GM23338 (cell line): Measurements from ENCODE around the gene LAMB3.

Source experiments
- CREB1 ChIP-seq: fragments of 250-450 bp; sonication (Bioruptor Pico); IDR thresholded peaks from 2 replicates; pipeline ENCODE4 v1.5.0; 2020; ENCODE audit warnings: low read depth, mild to moderate bottlenecking, moderate library complexity
- EZH2 ChIP-seq: fragments of 200-600 bp; sonication (generic); IDR thresholded peaks from one replicate; pipeline ENCODE4 v1.8.0; 2017; ENCODE audit warnings: antibody characterized with exemption, mild to moderate bottlenecking, low read depth; ENCODE audit not compliant: unreplicated experiment
- EZH2phosphoT487 ChIP-seq: fragments of 200-600 bp; sonication (generic); IDR thresholded peaks from one replicate; pipeline ENCODE4 v1.8.1; 2018; ENCODE audit warnings: antibody characterized with exemption; ENCODE audit not compliant: unreplicated experiment
- JUNB ChIP-seq: IDR thresholded peaks from one replicate; pipeline ENCODE4 v1.6.1; 2016; ENCODE audit warnings: antibody characterized with exemption; ENCODE audit not compliant: unreplicated experiment
- POLR2AphosphoS5 ChIP-seq: IDR thresholded peaks from 2 replicates; pipeline ENCODE4 v1.6.1; 2016; ENCODE audit warnings: antibody characterized with exemption, low read depth
- STAT1 ChIP-seq: IDR thresholded peaks from one replicate; pipeline ENCODE4 v1.6.1; 2016; ENCODE audit warnings: antibody characterized with exemption; ENCODE audit not compliant: unreplicated experiment
- ZNF114 ChIP-seq: fragments of 250-450 bp; sonication (Bioruptor Pico); IDR thresholded peaks from 2 replicates; pipeline ENCODE4 v1.5.0; 2020; ENCODE audit warnings: mild to moderate bottlenecking, moderate library complexity
- ZNF331 ChIP-seq: fragments of 250-450 bp; sonication (Bioruptor Pico); IDR thresholded peaks from 2 replicates; pipeline ENCODE4 v1.5.0; 2020; ENCODE audit warnings: low read depth, mild to moderate bottlenecking, moderate library complexity
- TF ChIP-seq, protein P1 (sequence below), 2 experiments: fragments of 200-600 bp in 1 of 2; sonication (generic) in 1 of 2; conservative IDR thresholded peaks; 2 replicates each; pipeline versions ENCODE4 v1.5.1 to v1.6.1; 2016 to 2017; ENCODE audit warnings: antibody characterized with exemption in 2 of 2, low read depth in 2 of 2, mild to moderate bottlenecking in 2 of 2, moderate library complexity in 1 of 2
- TF ChIP-seq, protein P2 (sequence below): IDR thresholded peaks from one replicate; pipeline ENCODE4 v1.6.1; 2018; ENCODE audit warnings: antibody characterized with exemption; ENCODE audit not compliant: unreplicated experiment
- TF ChIP-seq, protein P3 (sequence below): fragments of 250-450 bp; sonication (Bioruptor Pico); IDR thresholded peaks from 2 replicates; pipeline ENCODE4 v1.5.0; 2020; ENCODE audit warnings: mild to moderate bottlenecking, moderate library complexity
- TF ChIP-seq, protein P4 (sequence below): IDR thresholded peaks from 2 replicates; pipeline ENCODE4 v1.6.1; 2016; ENCODE audit warnings: antibody characterized with exemption

DNA sequence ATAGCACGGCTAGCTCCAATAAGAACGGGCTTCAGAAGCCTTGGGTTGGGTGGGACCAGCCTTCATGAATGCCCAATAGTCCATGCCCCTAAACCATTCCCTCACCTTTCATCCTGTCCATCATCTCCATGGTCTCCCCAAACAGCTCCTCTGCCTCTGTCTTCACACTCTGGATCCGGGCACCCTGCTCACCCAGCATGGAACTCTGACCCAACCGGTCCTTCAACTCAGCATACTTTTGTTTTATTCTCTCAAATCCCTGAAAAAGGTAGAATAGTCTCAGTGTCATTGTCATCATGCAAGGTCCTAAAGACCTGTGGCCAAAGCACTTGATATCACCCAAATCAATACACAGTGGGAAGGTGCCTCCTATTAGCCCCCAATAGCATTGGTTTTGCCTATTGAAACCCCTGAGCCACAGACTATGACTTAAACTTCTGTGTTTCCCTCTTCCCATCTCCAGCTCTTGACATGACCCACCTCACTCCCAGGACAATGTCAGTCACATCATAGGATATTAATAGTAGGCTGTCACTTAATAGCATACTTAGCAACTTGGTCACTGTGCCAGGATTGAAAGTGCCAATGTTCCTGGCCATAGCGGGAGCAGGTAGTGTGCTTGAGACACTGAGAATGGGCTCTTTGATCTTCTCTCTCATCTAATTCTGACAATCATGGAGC lies 35.7 kb downstream of the LAMB3 start:
- no peak for TF ChIP-seq POLR2AphosphoS5
- no peak for TF ChIP-seq EZH2
- TF ChIP-seq, protein P1, sequence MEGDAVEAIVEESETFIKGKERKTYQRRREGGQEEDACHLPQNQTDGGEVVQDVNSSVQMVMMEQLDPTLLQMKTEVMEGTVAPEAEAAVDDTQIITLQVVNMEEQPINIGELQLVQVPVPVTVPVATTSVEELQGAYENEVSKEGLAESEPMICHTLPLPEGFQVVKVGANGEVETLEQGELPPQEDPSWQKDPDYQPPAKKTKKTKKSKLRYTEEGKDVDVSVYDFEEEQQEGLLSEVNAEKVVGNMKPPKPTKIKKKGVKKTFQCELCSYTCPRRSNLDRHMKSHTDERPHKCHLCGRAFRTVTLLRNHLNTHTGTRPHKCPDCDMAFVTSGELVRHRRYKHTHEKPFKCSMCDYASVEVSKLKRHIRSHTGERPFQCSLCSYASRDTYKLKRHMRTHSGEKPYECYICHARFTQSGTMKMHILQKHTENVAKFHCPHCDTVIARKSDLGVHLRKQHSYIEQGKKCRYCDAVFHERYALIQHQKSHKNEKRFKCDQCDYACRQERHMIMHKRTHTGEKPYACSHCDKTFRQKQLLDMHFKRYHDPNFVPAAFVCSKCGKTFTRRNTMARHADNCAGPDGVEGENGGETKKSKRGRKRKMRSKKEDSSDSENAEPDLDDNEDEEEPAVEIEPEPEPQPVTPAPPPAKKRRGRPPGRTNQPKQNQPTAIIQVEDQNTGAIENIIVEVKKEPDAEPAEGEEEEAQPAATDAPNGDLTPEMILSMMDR (conservative IDR thresholded peaks at IDR 0.05; ENCODE audit: low read depth in 2 of 2): no peak
- no peak for TF ChIP-seq CREB1 (CRISPR knock-in tag)
- TF ChIP-seq, protein P2, sequence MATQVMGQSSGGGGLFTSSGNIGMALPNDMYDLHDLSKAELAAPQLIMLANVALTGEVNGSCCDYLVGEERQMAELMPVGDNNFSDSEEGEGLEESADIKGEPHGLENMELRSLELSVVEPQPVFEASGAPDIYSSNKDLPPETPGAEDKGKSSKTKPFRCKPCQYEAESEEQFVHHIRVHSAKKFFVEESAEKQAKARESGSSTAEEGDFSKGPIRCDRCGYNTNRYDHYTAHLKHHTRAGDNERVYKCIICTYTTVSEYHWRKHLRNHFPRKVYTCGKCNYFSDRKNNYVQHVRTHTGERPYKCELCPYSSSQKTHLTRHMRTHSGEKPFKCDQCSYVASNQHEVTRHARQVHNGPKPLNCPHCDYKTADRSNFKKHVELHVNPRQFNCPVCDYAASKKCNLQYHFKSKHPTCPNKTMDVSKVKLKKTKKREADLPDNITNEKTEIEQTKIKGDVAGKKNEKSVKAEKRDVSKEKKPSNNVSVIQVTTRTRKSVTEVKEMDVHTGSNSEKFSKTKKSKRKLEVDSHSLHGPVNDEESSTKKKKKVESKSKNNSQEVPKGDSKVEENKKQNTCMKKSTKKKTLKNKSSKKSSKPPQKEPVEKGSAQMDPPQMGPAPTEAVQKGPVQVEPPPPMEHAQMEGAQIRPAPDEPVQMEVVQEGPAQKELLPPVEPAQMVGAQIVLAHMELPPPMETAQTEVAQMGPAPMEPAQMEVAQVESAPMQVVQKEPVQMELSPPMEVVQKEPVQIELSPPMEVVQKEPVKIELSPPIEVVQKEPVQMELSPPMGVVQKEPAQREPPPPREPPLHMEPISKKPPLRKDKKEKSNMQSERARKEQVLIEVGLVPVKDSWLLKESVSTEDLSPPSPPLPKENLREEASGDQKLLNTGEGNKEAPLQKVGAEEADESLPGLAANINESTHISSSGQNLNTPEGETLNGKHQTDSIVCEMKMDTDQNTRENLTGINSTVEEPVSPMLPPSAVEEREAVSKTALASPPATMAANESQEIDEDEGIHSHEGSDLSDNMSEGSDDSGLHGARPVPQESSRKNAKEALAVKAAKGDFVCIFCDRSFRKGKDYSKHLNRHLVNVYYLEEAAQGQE: no peak
- no peak for TF ChIP-seq JUNB
- TF ChIP-seq STAT1: no peak
- no peak for TF ChIP-seq EZH2phosphoT487
- TF ChIP-seq, protein P3, sequence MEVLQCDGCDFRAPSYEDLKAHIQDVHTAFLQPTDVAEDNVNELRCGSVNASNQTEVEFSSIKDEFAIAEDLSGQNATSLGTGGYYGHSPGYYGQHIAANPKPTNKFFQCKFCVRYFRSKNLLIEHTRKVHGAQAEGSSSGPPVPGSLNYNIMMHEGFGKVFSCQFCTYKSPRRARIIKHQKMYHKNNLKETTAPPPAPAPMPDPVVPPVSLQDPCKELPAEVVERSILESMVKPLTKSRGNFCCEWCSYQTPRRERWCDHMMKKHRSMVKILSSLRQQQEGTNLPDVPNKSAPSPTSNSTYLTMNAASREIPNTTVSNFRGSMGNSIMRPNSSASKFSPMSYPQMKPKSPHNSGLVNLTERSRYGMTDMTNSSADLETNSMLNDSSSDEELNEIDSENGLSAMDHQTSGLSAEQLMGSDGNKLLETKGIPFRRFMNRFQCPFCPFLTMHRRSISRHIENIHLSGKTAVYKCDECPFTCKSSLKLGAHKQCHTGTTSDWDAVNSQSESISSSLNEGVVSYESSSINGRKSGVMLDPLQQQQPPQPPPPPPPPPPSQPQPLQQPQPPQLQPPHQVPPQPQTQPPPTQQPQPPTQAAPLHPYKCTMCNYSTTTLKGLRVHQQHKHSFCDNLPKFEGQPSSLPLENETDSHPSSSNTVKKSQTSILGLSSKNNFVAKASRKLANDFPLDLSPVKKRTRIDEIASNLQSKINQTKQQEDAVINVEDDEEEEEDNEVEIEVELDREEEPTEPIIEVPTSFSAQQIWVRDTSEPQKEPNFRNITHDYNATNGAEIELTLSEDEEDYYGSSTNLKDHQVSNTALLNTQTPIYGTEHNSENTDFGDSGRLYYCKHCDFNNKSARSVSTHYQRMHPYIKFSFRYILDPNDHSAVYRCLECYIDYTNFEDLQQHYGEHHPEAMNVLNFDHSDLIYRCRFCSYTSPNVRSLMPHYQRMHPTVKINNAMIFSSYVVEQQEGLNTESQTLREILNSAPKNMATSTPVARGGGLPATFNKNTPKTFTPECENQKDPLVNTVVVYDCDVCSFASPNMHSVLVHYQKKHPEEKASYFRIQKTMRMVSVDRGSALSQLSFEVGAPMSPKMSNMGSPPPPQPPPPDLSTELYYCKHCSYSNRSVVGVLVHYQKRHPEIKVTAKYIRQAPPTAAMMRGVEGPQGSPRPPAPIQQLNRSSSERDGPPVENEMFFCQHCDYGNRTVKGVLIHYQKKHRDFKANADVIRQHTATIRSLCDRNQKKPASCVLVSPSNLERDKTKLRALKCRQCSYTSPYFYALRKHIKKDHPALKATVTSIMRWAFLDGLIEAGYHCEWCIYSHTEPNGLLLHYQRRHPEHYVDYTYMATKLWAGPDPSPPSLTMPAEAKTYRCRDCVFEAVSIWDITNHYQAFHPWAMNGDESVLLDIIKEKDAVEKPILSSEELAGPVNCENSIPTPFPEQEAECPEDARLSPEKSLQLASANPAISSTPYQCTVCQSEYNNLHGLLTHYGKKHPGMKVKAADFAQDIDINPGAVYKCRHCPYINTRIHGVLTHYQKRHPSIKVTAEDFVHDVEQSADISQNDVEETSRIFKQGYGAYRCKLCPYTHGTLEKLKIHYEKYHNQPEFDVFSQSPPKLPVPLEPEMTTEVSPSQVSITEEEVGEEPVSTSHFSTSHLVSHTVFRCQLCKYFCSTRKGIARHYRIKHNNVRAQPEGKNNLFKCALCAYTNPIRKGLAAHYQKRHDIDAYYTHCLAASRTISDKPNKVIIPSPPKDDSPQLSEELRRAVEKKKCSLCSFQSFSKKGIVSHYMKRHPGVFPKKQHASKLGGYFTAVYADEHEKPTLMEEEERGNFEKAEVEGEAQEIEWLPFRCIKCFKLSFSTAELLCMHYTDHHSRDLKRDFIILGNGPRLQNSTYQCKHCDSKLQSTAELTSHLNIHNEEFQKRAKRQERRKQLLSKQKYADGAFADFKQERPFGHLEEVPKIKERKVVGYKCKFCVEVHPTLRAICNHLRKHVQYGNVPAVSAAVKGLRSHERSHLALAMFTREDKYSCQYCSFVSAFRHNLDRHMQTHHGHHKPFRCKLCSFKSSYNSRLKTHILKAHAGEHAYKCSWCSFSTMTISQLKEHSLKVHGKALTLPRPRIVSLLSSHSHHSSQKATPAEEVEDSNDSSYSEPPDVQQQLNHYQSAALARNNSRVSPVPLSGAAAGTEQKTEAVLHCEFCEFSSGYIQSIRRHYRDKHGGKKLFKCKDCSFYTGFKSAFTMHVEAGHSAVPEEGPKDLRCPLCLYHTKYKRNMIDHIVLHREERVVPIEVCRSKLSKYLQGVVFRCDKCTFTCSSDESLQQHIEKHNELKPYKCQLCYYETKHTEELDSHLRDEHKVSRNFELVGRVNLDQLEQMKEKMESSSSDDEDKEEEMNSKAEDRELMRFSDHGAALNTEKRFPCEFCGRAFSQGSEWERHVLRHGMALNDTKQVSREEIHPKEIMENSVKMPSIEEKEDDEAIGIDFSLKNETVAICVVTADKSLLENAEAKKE (CRISPR knock-in tag): no peak
- TF ChIP-seq, protein P4, sequence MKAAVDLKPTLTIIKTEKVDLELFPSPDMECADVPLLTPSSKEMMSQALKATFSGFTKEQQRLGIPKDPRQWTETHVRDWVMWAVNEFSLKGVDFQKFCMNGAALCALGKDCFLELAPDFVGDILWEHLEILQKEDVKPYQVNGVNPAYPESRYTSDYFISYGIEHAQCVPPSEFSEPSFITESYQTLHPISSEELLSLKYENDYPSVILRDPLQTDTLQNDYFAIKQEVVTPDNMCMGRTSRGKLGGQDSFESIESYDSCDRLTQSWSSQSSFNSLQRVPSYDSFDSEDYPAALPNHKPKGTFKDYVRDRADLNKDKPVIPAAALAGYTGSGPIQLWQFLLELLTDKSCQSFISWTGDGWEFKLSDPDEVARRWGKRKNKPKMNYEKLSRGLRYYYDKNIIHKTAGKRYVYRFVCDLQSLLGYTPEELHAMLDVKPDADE: no peak
- TF ChIP-seq ZNF114 (CRISPR knock-in tag): no peak
- no peak for TF ChIP-seq ZNF331 (CRISPR knock-in tag)
